Cortex of kidney (tissue), 1 donor: ENCODE results near the gene CZIB.
A peak's percentile ranks its signal among the peaks of the same experiment; 100 is the strongest.
"Not testable (repeated sequence)": the region's sequence is repeated elsewhere in the genome, so short reads cannot be mapped to it uniquely, and the experiment has no call there.

Experiments used
- DNase-seq: peaks from one replicate; lab custom pipeline; 2025; lab: John Stamatoyannopoulos, UW

The CZIB gene

GRCh38 chr1:53238197-53239155, 18.0 kb upstream of the CZIB start, which contains the start of gene MAGOH:
MAGOH (minus strand) TSS chr1:53238518; CDS start chr1:53238448, 70 bp downstream.
- peak; percentile 90 for DNase-seq

GRCh38 chr1:53237638-53238037, 17.2 kb upstream of the CZIB start:
- no peak for DNase-seq

GRCh38 chr1:53220962-53221286, 490 bp upstream of the CZIB start:
- no peak for DNase-seq

- no peak for DNase-seq
Measured at GRCh38 chr1:53219711-53220110, 723 bp downstream of the CZIB start.

- DNase-seq, result no peak
Measured at GRCh38 chr1:53218201-53218600, 2.2 kb downstream of the CZIB start.

- no peak for DNase-seq
Measured at GRCh38 chr1:53214376-53214940, 6.0 kb downstream of the CZIB start.

GRCh38 chr1:53210954-53211353, 9.5 kb downstream of the CZIB start:
- DNase-seq, result no peak

GRCh38 chr1:53210352-53210751, 10.1 kb downstream of the CZIB start:
- no peak for DNase-seq

- no peak for DNase-seq
Measured at GRCh38 chr1:53207726-53208125, 12.7 kb downstream of the CZIB start.

GRCh38 chr1:53206735-53207379, 13.6 kb downstream of the CZIB start:
- no peak for DNase-seq

GRCh38 chr1:53206083-53206685, 14.2 kb downstream of the CZIB start:
- not testable (repeated sequence) for DNase-seq

GRCh38 chr1:53205496-53205895, 14.9 kb downstream of the CZIB start:
- DNase-seq, result not testable (repeated sequence)

GRCh38 chr1:53203466-53203865, 17.0 kb downstream of the CZIB start:
- no peak for DNase-seq

GRCh38 chr1:53198241-53198651, 22.2 kb downstream of the CZIB start:
- DNase-seq, result no peak

- no peak for DNase-seq
Measured at GRCh38 chr1:53197291-53198200, 22.9 kb downstream of the CZIB start.

- DNase-seq, result no peak
Measured at GRCh38 chr1:53196485-53197290, 23.7 kb downstream of the CZIB start, which contains the start of gene CPT2. CPT2 (plus strand) TSS chr1:53196824; CDS start chr1:53196944, 120 bp downstream.

- DNase-seq, result no peak
Measured at GRCh38 chr1:53196017-53196484, 24.4 kb downstream of the CZIB start.

GRCh38 chr1:53195246-53196016, 25.0 kb downstream of the CZIB start:
- DNase-seq, result no peak

GRCh38 chr1:53190210-53190611, 30.2 kb downstream of the CZIB start:
- DNase-seq, result no peak
